ENCODE measurements around the gene URB2. TPM values are rescaled to one million over a fixed set of nuclear protein-coding genes. Genes with fewer than 3 reads are reported as not detected.
"Not testable (repeated sequence)": the region's sequence is repeated elsewhere in the genome, so short reads cannot be mapped to it uniquely, and the experiment has no call there.

The URB2 gene
- total RNA-seq, 1 donor from 2014 or later: 16.6 TPM

- DNase-seq (ENCODE audit: low read depth, low spot score): no peak
Observed at GRCh38 chr1:229690662-229691061, 64.6 kb downstream of the URB2 start.

- no peak for DNase-seq (ENCODE audit: low read depth, low spot score)
Observed at GRCh38 chr1:229691362-229691761, 65.3 kb downstream of the URB2 start.

GRCh38 chr1:229693129-229693900 lies 67.3 kb downstream of the URB2 start:
- no peak for DNase-seq (ENCODE audit: low read depth, low spot score)

GRCh38 chr1:229694053-229694693 lies 68.1 kb downstream of the URB2 start:
- no peak for DNase-seq (ENCODE audit: low read depth, low spot score)

- DNase-seq (ENCODE audit: low read depth, low spot score): no peak
Observed at GRCh38 chr1:229696385-229696784, 70.3 kb downstream of the URB2 start.

GRCh38 chr1:229699613-229700267 lies 73.7 kb downstream of the URB2 start:
- no peak for DNase-seq (ENCODE audit: low read depth, low spot score)

GRCh38 chr1:229704157-229704556 lies 78.1 kb downstream of the URB2 start:
- DNase-seq (ENCODE audit: low read depth, low spot score): no peak

GRCh38 chr1:229705152-229705551 lies 79.1 kb downstream of the URB2 start:
- not testable (repeated sequence) for DNase-seq (ENCODE audit: low read depth, low spot score)

- not testable (repeated sequence) for DNase-seq (ENCODE audit: low read depth, low spot score)
Observed at GRCh38 chr1:229707127-229707526, 81.1 kb downstream of the URB2 start.

- DNase-seq (ENCODE audit: low read depth, low spot score): no peak
Observed at GRCh38 chr1:229709500-229710013, 83.5 kb downstream of the URB2 start.

Other genes with a start within 250 kb of the URB2 start
- gene ACTA1, start 192.2 kb upstream of the URB2 start, total RNA-seq: not detected in 2 replicates
- gene NUP133, start 117.9 kb upstream of the URB2 start, total RNA-seq: 39.2 and 56.2 TPM in 2 replicates
- 23.6 and 32.0 TPM in 2 replicates for gene ABCB10, start 67.5 kb upstream of the URB2 start, total RNA-seq
- gene TAF5L, start 125 bp upstream of the URB2 start, total RNA-seq: 26.4 and 26.5 TPM in 2 replicates

All from pulmonary artery endothelial cell (primary cell).